SW480 (cell line): ENCODE results near the gene TLK2.
"Not testable (repeated sequence)": the region's sequence is repeated elsewhere in the genome, so short reads cannot be mapped to it uniquely, and the experiment has no call there.

Source experiments
- DNase-seq: peaks from one replicate; pipeline ENCODE4 v3.0.0-alpha.2; 2016; ENCODE audit warnings: low spot score

Gene TLK2

DNA sequence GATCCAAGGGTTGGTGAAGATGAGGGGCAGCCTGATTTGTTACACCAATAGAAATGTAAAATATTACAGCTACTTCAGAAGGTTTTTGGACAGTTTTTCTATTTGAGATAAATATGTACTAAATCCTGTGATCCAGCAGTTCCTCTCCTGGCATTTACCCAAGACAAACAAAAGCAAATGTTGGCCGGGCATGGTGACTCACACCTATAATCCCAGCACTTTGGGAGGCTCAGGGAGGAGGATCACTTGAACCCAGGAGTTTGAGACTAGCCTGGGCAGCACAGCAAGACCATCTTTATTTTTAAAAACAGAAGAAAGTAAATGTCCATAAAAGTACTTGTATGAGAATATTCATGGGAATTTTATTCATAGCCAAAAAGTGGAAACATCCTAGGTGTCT is 84.0 kb downstream of the TLK2 start:
- no peak for DNase-seq

DNA sequence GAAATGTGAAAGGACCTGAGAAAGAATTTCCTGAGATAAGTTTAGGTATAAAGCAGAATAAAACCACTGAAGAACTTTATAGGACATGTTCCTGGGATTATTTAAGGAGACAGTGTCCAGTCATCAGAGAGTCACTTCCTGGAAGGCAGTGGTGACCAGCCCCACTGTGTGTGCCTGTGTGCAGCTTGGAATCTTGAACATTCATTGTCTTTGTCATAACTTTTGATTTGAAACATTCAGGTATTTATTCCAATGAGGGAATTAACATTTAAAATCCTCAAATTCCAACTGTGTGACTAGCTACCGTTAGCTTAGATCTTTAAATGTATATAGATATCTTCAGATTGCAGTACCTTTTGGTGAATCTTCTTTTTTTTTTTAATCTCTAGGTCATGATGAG is 87.2 kb downstream of the TLK2 start:
- DNase-seq: no peak

DNA sequence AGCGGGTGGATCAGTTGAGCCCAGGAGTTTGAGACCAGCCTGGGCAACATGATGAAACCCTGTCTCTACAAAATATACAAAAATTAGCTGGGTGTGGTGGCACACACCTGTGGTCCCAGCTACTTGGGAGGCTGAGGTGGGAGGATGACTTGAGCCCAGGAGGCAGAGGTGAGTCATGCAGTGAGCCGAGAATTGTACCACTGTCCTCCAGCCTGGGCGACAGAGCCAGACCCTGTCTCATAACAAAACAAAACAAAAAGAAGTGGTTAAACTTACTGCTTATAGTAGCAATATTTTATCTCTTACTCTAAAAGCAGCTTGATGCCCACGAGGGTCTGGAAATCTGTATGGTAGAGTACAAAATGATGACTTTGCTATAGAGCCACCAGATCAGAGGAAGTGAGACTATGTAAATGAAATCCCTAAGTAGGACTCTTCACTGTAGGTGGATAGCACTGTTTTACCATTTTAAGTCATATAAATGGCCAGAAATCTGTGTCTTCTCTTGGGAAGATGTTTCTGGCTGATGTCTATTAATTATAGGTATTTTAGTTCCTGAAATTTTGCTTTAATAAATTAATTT is 88.5 kb downstream of the TLK2 start:
- no peak for DNase-seq

GRCh38 chr17:62572488-62572887 is 93.9 kb downstream of the TLK2 start:
- DNase-seq: no peak

DNA sequence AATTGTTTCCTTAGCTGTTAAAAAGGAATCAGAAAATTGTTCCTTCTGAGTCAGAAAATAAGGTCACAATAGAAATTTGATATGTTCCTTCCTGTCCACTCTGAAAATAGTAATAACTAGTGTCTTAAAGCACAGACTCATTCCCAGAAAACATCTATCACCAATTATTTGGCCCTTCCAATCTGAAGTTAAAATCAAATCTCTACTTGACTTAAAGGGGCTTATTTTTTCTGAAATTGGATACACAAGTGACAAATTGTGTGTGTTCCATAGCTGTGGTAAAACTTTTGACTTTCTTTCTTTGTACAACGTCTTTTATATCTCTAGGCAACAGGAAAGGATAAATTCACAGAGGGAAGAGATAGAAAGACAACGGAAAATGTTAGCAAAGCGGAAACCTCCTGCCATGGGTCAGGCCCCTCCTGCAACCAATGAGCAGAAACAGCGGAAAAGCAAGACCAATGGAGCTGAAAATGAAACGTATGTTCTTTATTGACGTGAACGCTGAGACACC is 94.3 kb downstream of the TLK2 start:
- no peak for DNase-seq

DNA sequence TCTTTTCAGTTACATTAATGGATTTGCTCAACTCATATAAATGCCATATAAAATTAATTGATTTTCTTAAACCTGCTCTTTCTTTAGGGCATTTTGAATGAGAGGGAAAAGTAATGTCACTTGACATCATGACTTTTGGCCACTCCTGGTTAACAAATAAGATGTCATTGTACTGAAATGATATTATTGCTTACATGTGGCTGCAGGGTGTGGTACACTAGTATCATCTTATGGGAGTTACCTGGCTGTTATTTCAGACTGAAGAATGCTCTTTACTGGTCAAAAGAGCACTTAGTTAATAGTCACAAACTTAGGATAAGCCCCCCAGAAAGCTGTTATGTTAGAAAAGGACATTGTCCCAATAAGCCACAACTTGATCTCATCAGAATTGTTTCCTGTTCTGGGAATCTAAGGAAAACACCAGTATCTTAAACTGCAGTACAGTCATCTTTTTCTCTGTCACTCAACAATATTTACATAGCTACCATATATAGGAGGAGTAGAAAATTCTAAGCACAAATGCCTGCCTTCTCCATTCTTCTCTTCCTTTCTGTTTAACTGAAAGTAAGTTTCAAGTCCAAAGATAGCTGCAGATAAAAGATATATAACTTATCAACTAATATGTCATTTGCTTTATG is 95.0 kb downstream of the TLK2 start:
- no peak for DNase-seq

GRCh38 chr17:62576382-62576781 is 97.8 kb downstream of the TLK2 start:
- DNase-seq: no peak

DNA sequence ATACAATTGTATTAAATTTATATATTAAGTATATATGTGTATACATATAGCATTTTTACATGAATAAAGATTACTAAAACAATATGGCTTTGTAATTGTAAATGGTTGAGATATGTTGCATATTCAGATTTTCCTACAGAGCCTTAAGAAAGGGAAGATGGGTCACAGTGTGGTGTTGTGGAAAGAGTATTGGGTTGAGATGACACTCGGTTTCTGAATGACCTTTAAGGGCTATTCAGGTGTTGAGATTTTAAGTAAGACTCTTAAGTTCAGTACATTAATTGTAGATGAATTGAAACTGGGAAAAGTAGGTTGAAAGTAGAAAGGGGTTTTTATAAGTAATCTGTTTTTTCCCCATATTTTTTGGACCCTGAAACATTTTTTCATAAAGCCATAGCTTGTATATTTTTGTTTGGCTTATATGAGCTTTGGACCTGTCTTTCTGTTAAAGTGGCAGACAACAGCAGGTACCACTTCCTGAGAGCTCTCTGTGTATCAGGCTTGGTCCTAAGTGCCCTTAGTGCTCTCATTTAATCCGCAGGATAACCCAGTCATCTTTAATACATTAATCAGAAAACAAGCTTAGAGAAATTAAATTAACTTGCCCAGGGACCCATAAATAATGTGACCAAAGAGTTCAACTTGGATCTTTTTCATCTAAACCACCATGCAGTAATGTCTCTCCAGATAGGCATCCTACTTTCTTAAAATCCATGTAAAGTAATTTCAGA is 100.3 kb downstream of the TLK2 start:
- no peak for DNase-seq

GRCh38 chr17:62580947-62581346 is 102.3 kb downstream of the TLK2 start:
- no peak for DNase-seq

- DNase-seq: no peak
Measured at GRCh38 chr17:62581764-62582163, 103.1 kb downstream of the TLK2 start.

DNA sequence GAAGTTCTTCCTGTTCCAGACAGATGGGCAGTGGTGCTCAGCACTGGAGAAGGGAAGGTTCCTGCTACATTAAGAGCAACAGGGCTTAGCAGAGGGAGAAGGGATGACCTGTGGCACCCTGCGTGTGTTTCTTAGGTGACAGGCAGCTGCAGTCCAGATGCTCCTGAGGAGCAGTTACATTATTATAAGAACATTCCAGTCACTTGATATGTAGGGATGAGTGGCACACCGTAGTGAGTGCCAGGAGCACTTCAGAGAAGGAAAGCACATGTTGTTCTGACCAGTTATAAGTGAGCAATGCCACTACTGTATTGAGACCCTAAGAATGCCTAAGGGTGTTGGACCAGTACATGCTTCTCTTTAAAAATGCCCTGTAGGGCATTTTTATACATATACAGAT is 108.9 kb downstream of the TLK2 start:
- DNase-seq: no peak

DNA sequence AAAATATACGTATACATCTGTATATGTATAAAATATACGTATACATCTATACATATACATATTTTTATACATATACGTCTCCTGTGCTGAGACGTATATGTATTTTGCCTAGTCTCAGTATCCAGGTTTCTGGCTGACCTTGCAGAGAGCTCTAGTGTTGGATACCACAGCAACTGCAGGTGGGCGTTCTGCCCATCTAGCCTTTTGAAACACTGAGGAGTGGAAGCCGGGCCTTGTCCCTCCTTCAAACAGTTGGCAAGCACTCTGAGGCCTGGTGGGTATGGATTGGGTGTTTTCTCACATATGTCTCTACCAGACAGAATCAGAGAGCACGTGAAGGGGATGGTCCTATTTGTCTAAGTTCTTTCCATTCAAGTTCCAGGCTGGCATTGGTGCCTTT is 109.5 kb downstream of the TLK2 start:
- DNase-seq: no peak

- DNase-seq: no peak
Measured at GRCh38 chr17:62591333-62591732, 112.7 kb downstream of the TLK2 start.

- not testable (repeated sequence) for DNase-seq
Measured at GRCh38 chr17:62591822-62592221, 113.2 kb downstream of the TLK2 start.

DNA sequence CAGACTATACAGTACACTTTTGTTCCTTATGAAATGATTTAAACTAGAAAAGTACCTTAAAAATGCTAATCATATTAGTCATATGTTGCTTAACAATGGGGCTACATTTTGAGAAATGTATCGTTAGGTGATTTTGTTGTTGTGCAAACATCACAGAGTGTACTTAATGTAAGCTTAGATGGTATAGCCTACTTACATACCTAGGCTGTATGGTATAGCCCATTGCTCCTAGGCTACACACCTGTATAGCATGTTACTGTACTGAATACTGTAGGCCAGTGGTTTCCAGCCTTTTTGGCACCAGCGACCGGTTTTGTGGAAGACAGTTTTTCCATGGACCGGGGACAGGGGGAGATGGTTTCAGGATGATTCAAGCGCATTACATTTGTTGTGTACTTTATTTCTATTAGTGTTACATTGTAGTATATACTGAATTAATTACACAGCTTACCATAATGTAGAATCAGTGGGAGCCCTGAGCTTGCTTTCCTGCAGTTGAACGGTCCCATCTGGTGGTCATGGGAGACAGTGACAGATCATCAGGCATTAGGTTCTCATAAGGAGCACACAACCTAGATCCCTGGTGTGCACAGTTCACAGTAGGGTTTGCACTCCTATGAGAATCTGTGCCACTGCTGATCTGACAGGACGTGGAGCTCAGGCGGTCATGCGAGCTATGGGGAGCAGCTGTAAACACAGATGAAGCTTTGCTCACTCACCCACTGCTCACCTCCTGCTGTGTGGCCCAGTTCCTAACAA is 113.9 kb downstream of the TLK2 start:
- no peak for DNase-seq

DNA sequence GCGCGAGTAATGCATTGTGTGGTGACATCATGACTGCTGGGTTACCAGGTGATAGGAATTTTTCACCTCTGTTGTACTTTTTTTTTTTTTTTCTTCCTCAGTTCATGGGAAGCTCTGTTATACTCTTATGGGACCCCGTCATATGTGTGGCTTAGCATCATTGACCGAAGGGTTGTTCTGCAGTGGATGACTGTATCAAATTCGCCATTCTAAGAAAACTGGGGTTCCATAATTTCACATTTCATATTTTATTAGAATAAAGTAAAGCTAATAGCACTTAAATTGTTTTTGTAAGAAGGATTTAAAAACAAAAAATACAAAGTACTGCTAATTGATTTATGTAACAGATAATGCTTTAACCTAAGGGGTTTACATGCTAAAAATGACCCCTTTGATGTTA is 116.9 kb downstream of the TLK2 start:
- DNase-seq: no peak

DNA sequence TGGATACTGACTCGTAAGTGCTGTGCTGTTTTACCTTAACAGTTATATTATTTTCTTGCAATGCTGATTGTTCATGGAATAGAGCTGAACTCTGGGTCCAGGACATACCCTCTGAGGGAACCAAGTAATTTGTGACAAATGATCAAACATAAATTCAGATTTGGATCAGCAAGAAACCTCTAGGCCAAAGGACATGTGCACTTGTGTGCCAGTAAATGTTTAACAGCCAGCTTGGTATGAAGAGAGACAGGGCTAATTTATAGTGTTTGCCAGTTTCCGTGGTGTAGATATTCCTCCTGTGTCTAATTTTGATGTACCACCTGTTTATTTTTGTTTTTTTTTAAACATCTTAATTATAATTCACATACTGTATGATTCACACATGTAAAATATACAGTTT is 118.0 kb downstream of the TLK2 start:
- no peak for DNase-seq

DNA sequence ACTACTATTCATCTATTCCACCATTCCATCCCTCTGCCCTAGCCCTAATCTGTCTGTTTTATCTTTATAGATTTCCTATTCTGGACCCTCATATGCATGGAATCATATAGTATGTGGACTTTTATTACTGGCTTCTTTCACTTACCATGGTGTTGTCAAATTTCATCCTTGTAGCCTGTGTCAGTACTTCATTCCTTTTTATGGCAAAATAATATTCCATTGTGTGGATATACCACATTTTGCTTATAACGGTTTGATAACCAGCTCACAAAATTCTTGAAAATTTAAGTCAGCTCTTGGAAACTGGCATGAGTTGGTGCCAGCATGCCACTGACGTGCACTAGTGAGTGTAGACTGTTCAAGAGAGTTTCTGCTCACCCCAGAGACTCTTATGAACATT is 118.5 kb downstream of the TLK2 start:
- DNase-seq: no peak

GRCh38 chr17:62597920-62598319 is 119.3 kb downstream of the TLK2 start:
- no peak for DNase-seq

- no peak for DNase-seq
Measured at GRCh38 chr17:62599964-62600657, 121.5 kb downstream of the TLK2 start.

GRCh38 chr17:62600805-62601204 is 122.2 kb downstream of the TLK2 start:
- DNase-seq: no peak

DNA sequence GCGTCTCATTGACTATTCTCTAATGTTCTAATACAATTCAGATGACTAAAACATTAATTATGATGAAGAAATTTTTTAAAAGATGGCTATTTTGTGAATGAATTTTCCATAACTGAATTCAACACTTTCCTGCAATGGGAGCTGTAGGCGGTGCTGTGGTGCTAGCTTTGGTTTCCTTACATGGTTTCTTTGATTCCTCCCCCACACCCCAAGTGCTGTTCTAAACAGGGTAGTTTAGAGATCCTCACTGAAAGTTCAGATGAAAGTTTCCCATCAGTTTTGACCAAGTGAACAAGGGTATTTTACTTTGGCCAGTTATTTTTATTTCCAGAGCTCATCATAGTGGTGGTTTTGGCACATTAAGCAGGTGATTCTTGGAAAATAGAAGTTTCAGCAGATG is 122.8 kb downstream of the TLK2 start:
- DNase-seq: no peak
